Measurements from ENCODE around the gene STIMATE. TPM values are rescaled to one million over a fixed set of nuclear protein-coding genes. Genes with fewer than 3 reads are reported as not detected.

Gene STIMATE
- polyA plus RNA-seq, 1 donor from 2014 or later: 14.6 TPM

DNA sequence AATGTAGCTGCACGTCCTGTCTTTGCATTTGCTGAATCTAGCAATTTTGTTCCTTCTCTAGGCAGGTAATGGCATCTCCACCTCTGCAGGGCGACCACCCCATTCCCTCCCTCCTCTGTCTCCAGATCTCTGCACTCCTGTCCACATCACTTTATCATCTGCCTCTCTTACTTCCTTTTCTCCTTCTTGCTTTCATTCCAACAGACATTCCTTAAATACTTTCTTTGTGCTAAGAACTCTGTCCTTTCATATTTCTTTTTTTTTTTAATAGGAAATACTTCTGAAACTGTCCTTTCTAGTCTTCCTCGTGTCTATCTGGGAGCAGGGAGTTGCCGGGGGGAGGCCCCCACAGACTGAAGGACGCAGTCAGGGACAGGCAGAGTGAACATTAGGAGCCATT lies 95.5 kb downstream of the STIMATE start:
- TF ChIP-seq SMC3 (conservative IDR thresholded peaks at IDR 0.05; ENCODE audit: poor library complexity) (no peak), RAD21 (conservative IDR thresholded peaks at IDR 0.05) (no peak), EP300 (conservative IDR thresholded peaks at IDR 0.05; ENCODE audit: poor library complexity, severe bottlenecking) (no peak), TAF1 (IDR thresholded peaks at IDR 0.05; ENCODE audit: low read depth) (no peak), EZH2 (IDR thresholded peaks at IDR 0.05; ENCODE audit: borderline replicate concordance, insufficient read depth, low read length, poor library complexity, severe bottlenecking) (no peak), POLR2AphosphoS5 (IDR thresholded peaks at IDR 0.05) (no peak), MXI1 (conservative IDR thresholded peaks at IDR 0.05; ENCODE audit: poor library complexity, severe bottlenecking) (no peak)
- TF ChIP-seq, protein P1, sequence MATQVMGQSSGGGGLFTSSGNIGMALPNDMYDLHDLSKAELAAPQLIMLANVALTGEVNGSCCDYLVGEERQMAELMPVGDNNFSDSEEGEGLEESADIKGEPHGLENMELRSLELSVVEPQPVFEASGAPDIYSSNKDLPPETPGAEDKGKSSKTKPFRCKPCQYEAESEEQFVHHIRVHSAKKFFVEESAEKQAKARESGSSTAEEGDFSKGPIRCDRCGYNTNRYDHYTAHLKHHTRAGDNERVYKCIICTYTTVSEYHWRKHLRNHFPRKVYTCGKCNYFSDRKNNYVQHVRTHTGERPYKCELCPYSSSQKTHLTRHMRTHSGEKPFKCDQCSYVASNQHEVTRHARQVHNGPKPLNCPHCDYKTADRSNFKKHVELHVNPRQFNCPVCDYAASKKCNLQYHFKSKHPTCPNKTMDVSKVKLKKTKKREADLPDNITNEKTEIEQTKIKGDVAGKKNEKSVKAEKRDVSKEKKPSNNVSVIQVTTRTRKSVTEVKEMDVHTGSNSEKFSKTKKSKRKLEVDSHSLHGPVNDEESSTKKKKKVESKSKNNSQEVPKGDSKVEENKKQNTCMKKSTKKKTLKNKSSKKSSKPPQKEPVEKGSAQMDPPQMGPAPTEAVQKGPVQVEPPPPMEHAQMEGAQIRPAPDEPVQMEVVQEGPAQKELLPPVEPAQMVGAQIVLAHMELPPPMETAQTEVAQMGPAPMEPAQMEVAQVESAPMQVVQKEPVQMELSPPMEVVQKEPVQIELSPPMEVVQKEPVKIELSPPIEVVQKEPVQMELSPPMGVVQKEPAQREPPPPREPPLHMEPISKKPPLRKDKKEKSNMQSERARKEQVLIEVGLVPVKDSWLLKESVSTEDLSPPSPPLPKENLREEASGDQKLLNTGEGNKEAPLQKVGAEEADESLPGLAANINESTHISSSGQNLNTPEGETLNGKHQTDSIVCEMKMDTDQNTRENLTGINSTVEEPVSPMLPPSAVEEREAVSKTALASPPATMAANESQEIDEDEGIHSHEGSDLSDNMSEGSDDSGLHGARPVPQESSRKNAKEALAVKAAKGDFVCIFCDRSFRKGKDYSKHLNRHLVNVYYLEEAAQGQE (IDR thresholded peaks at IDR 0.05; ENCODE audit: borderline replicate concordance): no peak
- TF ChIP-seq, protein P2, sequence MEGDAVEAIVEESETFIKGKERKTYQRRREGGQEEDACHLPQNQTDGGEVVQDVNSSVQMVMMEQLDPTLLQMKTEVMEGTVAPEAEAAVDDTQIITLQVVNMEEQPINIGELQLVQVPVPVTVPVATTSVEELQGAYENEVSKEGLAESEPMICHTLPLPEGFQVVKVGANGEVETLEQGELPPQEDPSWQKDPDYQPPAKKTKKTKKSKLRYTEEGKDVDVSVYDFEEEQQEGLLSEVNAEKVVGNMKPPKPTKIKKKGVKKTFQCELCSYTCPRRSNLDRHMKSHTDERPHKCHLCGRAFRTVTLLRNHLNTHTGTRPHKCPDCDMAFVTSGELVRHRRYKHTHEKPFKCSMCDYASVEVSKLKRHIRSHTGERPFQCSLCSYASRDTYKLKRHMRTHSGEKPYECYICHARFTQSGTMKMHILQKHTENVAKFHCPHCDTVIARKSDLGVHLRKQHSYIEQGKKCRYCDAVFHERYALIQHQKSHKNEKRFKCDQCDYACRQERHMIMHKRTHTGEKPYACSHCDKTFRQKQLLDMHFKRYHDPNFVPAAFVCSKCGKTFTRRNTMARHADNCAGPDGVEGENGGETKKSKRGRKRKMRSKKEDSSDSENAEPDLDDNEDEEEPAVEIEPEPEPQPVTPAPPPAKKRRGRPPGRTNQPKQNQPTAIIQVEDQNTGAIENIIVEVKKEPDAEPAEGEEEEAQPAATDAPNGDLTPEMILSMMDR (IDR thresholded peaks at IDR 0.05; ENCODE audit: poor library complexity, severe bottlenecking): no peak
- H3K9me3 ChIP-seq (ENCODE audit: low read length): no peaks in the 10 kb centered on the region
- no peak overlapping the region for H2AFZ ChIP-seq (ENCODE audit: low read depth, low read length)
- H3K9me2 ChIP-seq (ENCODE audit: insufficient read depth, low read length): no peaks in the 10 kb centered on the region
- no peak overlapping the region for H3K4me3 ChIP-seq (ENCODE audit: low read length)
- H3K36me3 ChIP-seq (ENCODE audit: insufficient read depth, low read length): no peaks in the 10 kb centered on the region
- no peaks in the 10 kb centered on the region for H3K27me3 ChIP-seq (ENCODE audit: insufficient read depth, low read depth, low read length)
- H3K4me2 ChIP-seq (ENCODE audit: low read length): no peak overlapping the region
- no peak overlapping the region for H3K27ac ChIP-seq (ENCODE audit: low read length)
- H3K9ac ChIP-seq (ENCODE audit: low read length): no peak overlapping the region
- no peaks in the 10 kb centered on the region for H3K79me2 ChIP-seq (replicated peaks; ENCODE audit: insufficient read depth, low read length)
- H4K20me1 ChIP-seq (ENCODE audit: insufficient read depth): no peaks in the 10 kb centered on the region
- no peaks in the 10 kb centered on the region for H3F3A ChIP-seq (ENCODE audit: insufficient read depth, low read length, poor library complexity, severe bottlenecking)

DNA sequence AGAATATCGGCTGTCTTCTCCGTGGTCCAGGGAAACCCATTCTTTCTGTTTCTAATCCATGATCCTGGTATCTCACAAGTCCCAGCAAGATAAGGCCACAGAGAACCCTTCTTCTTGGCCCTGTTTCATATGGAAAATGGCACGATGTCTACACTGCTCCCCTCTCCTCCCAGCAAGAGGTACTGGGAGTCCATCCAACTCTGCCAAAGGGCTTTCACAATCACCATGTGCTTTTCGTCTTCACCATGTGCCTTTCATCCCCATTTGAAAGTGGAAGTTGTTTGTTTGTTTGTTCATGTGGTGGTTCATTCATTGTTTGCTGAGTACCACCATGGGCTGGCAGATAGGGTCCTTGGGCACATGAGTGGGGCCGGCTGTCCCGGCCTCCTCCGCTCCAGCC lies 97.3 kb downstream of the STIMATE start:
- Histone ChIP-seq H3K4me2 (ENCODE audit: low read length) (no peak overlapping the region), H3K27me3 (ENCODE audit: insufficient read depth, low read depth, low read length) (no peaks in the 10 kb centered on the region)

More for the DNA sequence above, 97.3 kb downstream of the STIMATE start:
- H2AFZ ChIP-seq (ENCODE audit: low read depth, low read length): no peak overlapping the region
- H3K4me3 ChIP-seq (ENCODE audit: low read length): no peak overlapping the region
- no peaks in the 10 kb centered on the region for H3F3A ChIP-seq (ENCODE audit: insufficient read depth, low read length, poor library complexity, severe bottlenecking)
- TF ChIP-seq MXI1 (conservative IDR thresholded peaks at IDR 0.05; ENCODE audit: poor library complexity, severe bottlenecking) (no peak), TAF1 (IDR thresholded peaks at IDR 0.05; ENCODE audit: low read depth) (no peak), SMC3 (conservative IDR thresholded peaks at IDR 0.05; ENCODE audit: poor library complexity) (no peak), EZH2 (IDR thresholded peaks at IDR 0.05; ENCODE audit: borderline replicate concordance, insufficient read depth, low read length, poor library complexity, severe bottlenecking) (no peak), RAD21 (conservative IDR thresholded peaks at IDR 0.05) (no peak), POLR2AphosphoS5 (IDR thresholded peaks at IDR 0.05) (no peak), EP300 (conservative IDR thresholded peaks at IDR 0.05; ENCODE audit: poor library complexity, severe bottlenecking) (no peak)
- TF ChIP-seq, protein P1 (IDR thresholded peaks at IDR 0.05; ENCODE audit: borderline replicate concordance): no peak
- TF ChIP-seq, protein P2 (IDR thresholded peaks at IDR 0.05; ENCODE audit: poor library complexity, severe bottlenecking): no peak
- no peaks in the 10 kb centered on the region for H3K79me2 ChIP-seq (replicated peaks; ENCODE audit: insufficient read depth, low read length)
- H3K9me2 ChIP-seq (ENCODE audit: insufficient read depth, low read length): no peaks in the 10 kb centered on the region
- H3K9me3 ChIP-seq (ENCODE audit: low read length): no peaks in the 10 kb centered on the region
- no peaks in the 10 kb centered on the region for H4K20me1 ChIP-seq (ENCODE audit: insufficient read depth)
- no peak overlapping the region for H3K27ac ChIP-seq (ENCODE audit: low read length)
- H3K9ac ChIP-seq (ENCODE audit: low read length): no peak overlapping the region
- H3K36me3 ChIP-seq (ENCODE audit: insufficient read depth, low read length): no peaks in the 10 kb centered on the region

Measured in neural cell (in vitro differentiated cells).